SK-N-SH (cell line): ENCODE data around the gene ZC3H13. TPM values are rescaled to one million over a fixed set of nuclear protein-coding genes. Genes with fewer than 3 reads are reported as not detected.

Experiments
- CTCF ChIA-PET: fragments of 300-600, 350-600 bp; formaldehyde crosslinking; extraction: SDS; loops from one replicate; lab custom pipeline; 2021; lab: Yijun Ruan, JAX
- POLR2A ChIA-PET: fragments of 350-600 bp; sonication (Branson Sonifier 250); formaldehyde crosslinking; extraction: SDS; loops from one replicate; lab custom pipeline; 2020; ENCODE audit warnings: antibody characterized with exemption, inconsistent platforms; lab: Yijun Ruan, JAX
- DNase-seq: peaks from one replicate; pipeline ENCODE4 v3.0.0; 2012
- H2AFZ ChIP-seq: fragments of 200-600 bp; sonication (generic); 2 replicates; pipeline ENCODE4 v1.8.1; 2016; ENCODE audit warnings: antibody characterized with exemption, mild to moderate bottlenecking, low read depth
- H3F3A ChIP-seq: fragments of 200-600 bp; sonication (generic); replicated peaks from 2 replicates; pipeline ENCODE3; 2016; ENCODE audit warnings: antibody characterized with exemption, mild to moderate bottlenecking; ENCODE audit not compliant: insufficient read depth
- H3K27ac ChIP-seq, 2 experiments: fragments of 200-500 bp in 1 of 2; fragments of 200-600 bp in 1 of 2; sonication (Bioruptor generic) in 1 of 2; sonication (generic), shearing (Covaris generic) in 1 of 2; 2 replicates each; pipeline versions ENCODE4 v1.5.1 to v1.6.1; 2014 to 2016; ENCODE audit warnings: low read depth in 2 of 2, inconsistent platforms in 1 of 2, low read length in 1 of 2, mild to moderate bottlenecking in 1 of 2, mixed read lengths in 1 of 2
- H3K27me3 ChIP-seq: fragments of 200-600 bp; sonication (generic), shearing (Covaris generic); 2 replicates; pipeline ENCODE4 v1.6.1; 2016; ENCODE audit warnings: mixed run types; ENCODE audit not compliant: insufficient read depth
- H3K36me3 ChIP-seq, 2 experiments: fragments of 200-500 bp in 1 of 2; fragments of 200-600 bp in 1 of 2; sonication (Bioruptor generic) in 1 of 2; sonication (generic) in 1 of 2; replicated peaks in 1 of 2; 2 replicates each; pipeline versions ENCODE3 to v1.5.1; 2014 to 2016; ENCODE audit warnings: low read length in 1 of 2, mild to moderate bottlenecking in 1 of 2; ENCODE audit not compliant: insufficient read depth in 2 of 2, control insufficient read depth in 1 of 2
- H3K4me1 ChIP-seq, 2 experiments: fragments of 200-500 bp in 1 of 2; fragments of 200-600 bp in 1 of 2; sonication (Bioruptor generic) in 1 of 2; sonication (generic), shearing (Covaris generic) in 1 of 2; 2 replicates each; pipeline versions ENCODE4 v1.5.1 to v1.6.1; 2014 to 2016; ENCODE audit warnings: low read depth in 1 of 2, low read length in 1 of 2, mixed run types in 1 of 2; ENCODE audit not compliant: insufficient read depth in 2 of 2, control insufficient read depth in 1 of 2
- H3K4me2 ChIP-seq: fragments of 200-600 bp; sonication (generic), shearing (Covaris generic); 2 replicates; pipeline ENCODE4 v1.6.1; 2017; ENCODE audit warnings: mixed run types
- H3K4me3 ChIP-seq, 2 experiments: fragments of 200-500 bp in 1 of 2; fragments of 200-600 bp in 1 of 2; sonication (Bioruptor generic) in 1 of 2; sonication (generic), shearing (Covaris generic) in 1 of 2; 2 replicates each; pipeline versions ENCODE4 v1.5.1 to v1.8.1; 2014 to 2016; ENCODE audit warnings: low read depth in 2 of 2, inconsistent platforms in 1 of 2, low read length in 1 of 2, mild to moderate bottlenecking in 1 of 2, mixed read lengths in 1 of 2, moderate library complexity in 1 of 2
- H3K79me2 ChIP-seq: fragments of 200-600 bp; sonication (generic); 2 replicates; pipeline ENCODE4 v1.8.1; 2017; ENCODE audit warnings: mild to moderate bottlenecking; ENCODE audit not compliant: insufficient read depth
- H3K9ac ChIP-seq: fragments of 200-600 bp; sonication (generic); 2 replicates; pipeline ENCODE4 v1.6.1; 2017; ENCODE audit warnings: mixed run types
- H3K9me2 ChIP-seq: fragments of 200-600 bp; sonication (generic); 2 replicates; pipeline ENCODE4 v1.6.1; 2017; ENCODE audit warnings: mixed run types
- H3K9me3 ChIP-seq: fragments of 200-600 bp; sonication (generic); 2 replicates; pipeline ENCODE4 v1.6.1; 2017; ENCODE audit warnings: mixed run types, mild to moderate bottlenecking, moderate library complexity
- H4K20me1 ChIP-seq: fragments of 200-600 bp; sonication (generic); 2 replicates; pipeline ENCODE4 v1.6.1; 2017; ENCODE audit warnings: mild to moderate bottlenecking, mixed run types; ENCODE audit not compliant: insufficient read depth
- CHD2 ChIP-seq: fragments of 150-350 bp; IDR thresholded peaks from 2 replicates; pipeline ENCODE4 v1.6.1; 2018; ENCODE audit warnings: low read length; ENCODE audit not compliant: partially characterized antibody
- CTCF ChIP-seq: fragments of 200-600 bp; sonication (generic); IDR thresholded peaks from 2 replicates; pipeline ENCODE4 v1.6.1; 2017; ENCODE audit warnings: antibody characterized with exemption, mild to moderate bottlenecking, moderate library complexity
- ELF1 ChIP-seq: IDR thresholded peaks from 2 replicates; pipeline ENCODE4 v1.4.0; 2012
- EP300 ChIP-seq, 2 experiments: IDR thresholded peaks; 2 replicates each; pipeline versions ENCODE4 v1.4.0 to v1.6.1; 2012; ENCODE audit warnings: borderline replicate concordance in 1 of 2, low read depth in 1 of 2, low read length in 1 of 2
- EZH2phosphoT487 ChIP-seq: fragments of 200-600 bp; sonication (generic); IDR thresholded peaks from 2 replicates; pipeline ENCODE4 v1.6.1; 2017; ENCODE audit warnings: low read depth, mixed run types, mild to moderate bottlenecking, antibody characterized with exemption, moderate library complexity, borderline replicate concordance
- FOSL2 ChIP-seq: IDR thresholded peaks from 2 replicates; pipeline ENCODE4 v1.4.0; 2012; ENCODE audit warnings: low read depth, mild to moderate bottlenecking, moderate library complexity, borderline replicate concordance
- FOXM1 ChIP-seq: IDR thresholded peaks from 2 replicates; pipeline ENCODE4 v1.4.0; 2012; ENCODE audit warnings: low read depth, mild to moderate bottlenecking
- GABPA ChIP-seq: IDR thresholded peaks from 2 replicates; pipeline ENCODE4 v1.4.0; 2012; ENCODE audit warnings: low read depth, mild to moderate bottlenecking
- GATA2 ChIP-seq: sonication (generic); formaldehyde crosslinking; IDR thresholded peaks from 2 replicates; pipeline ENCODE4 v1.5.0; 2020; ENCODE audit warnings: mild to moderate bottlenecking, missing genetic modification reagents
- IRF3 ChIP-seq: fragments of 150-350 bp; IDR thresholded peaks from 2 replicates; pipeline ENCODE4 v1.6.1; 2016; ENCODE audit warnings: mild to moderate bottlenecking, low read depth, low read length
- JUND ChIP-seq: IDR thresholded peaks from 2 replicates; pipeline ENCODE4 v1.4.0; 2012
- MAX ChIP-seq: IDR thresholded peaks from 2 replicates; pipeline ENCODE4 v1.4.0; 2012; ENCODE audit warnings: low read depth
- MXI1 ChIP-seq: IDR thresholded peaks from 2 replicates; pipeline ENCODE4 v1.6.1; 2012; ENCODE audit warnings: mild to moderate bottlenecking, low read depth, low read length, improper control_type of control experiment
- NFIC ChIP-seq: IDR thresholded peaks from 2 replicates; pipeline ENCODE4 v1.4.0; 2012; ENCODE audit warnings: borderline replicate concordance
- RFX5 ChIP-seq: IDR thresholded peaks from 2 replicates; pipeline ENCODE4 v1.6.1; 2012; ENCODE audit warnings: mild to moderate bottlenecking, improper control_type of control experiment, low read length
- RXRA ChIP-seq: IDR thresholded peaks from 2 replicates; pipeline ENCODE4 v1.4.0; 2012; ENCODE audit warnings: low read depth, mild to moderate bottlenecking, borderline replicate concordance
- SIN3A ChIP-seq: IDR thresholded peaks from 2 replicates; pipeline ENCODE4 v1.6.1; 2012; ENCODE audit warnings: low read depth, mild to moderate bottlenecking, low read length, moderate library complexity, borderline replicate concordance
- TAF1 ChIP-seq: IDR thresholded peaks from 2 replicates; pipeline ENCODE4 v1.6.1; 2012; ENCODE audit warnings: low read depth, mild to moderate bottlenecking, low read length, moderate library complexity, borderline replicate concordance
- TCF12 ChIP-seq: IDR thresholded peaks from 2 replicates; pipeline ENCODE4 v1.4.0; 2012
- TEAD4 ChIP-seq: IDR thresholded peaks from 2 replicates; pipeline ENCODE4 v1.4.0; 2012; ENCODE audit warnings: mild to moderate bottlenecking, borderline replicate concordance; ENCODE audit not compliant: insufficient read depth
- USF1 ChIP-seq: IDR thresholded peaks from 2 replicates; pipeline ENCODE4 v1.4.0; 2012; ENCODE audit warnings: low read depth, borderline replicate concordance
- USF2 ChIP-seq: fragments of 150-350 bp; IDR thresholded peaks from 2 replicates; pipeline ENCODE4 v1.6.1; 2017; ENCODE audit warnings: antibody characterized with exemption, low read length, low read depth, borderline replicate concordance
- WGBS: methylation state at CpG from one replicate; pipeline ENCODE4 v1.1.6; 2017; ENCODE audit warnings: low lambda C conversion rate; 5-methylcytosine and 5-hydroxymethylcytosine counted together
- polyA plus RNA-seq, 3 experiments: library from polyadenylated mRNA; depleted of rRNA; stranded (reverse); fragments of >200 nt; gene quantifications; 2 replicates each; pipeline ENCODE4 v1.2.3, GENCODE V29; 2012

Gene ZC3H13
- polyA plus RNA-seq, 1 of the 3 experiments (the other 2 are of a cell fraction): 4.4 TPM

- peaks cover 37 to 41% of the 10 kb centered on the region in 2 experiments for H3K36me3 ChIP-seq
- no peaks in the 10 kb centered on the region; a peak in 1 of 4 replicates for H3K4me1 ChIP-seq
- H3K4me3 ChIP-seq: no peak overlapping the region
- no peak overlapping the region for H3K4me2 ChIP-seq
- no peak overlapping the region for H3K9ac ChIP-seq
- no peak overlapping the region for H3K27ac ChIP-seq
- TF ChIP-seq TEAD4 (no peak), RFX5 (no peak), GATA2 (CRISPR knock-in tag) (no peak), IRF3 (no peak), FOSL2 (no peak), NFIC (no peak)
- TF ChIP-seq, all 33 proteins: peak for 0
- 89% methylated on average over 2 of the region's 2 CpGs for WGBS
- Histone ChIP-seq H3F3A (no peaks in the 10 kb centered on the region), H4K20me1 (no peaks in the 10 kb centered on the region), H3K27me3 (no peaks in the 10 kb centered on the region), H3K9me2 (no peaks in the 10 kb centered on the region), H3K9me3 (no peaks in the 10 kb centered on the region), H2AFZ (no peak overlapping the region), H3K79me2 (no peaks in the 10 kb centered on the region; the same call in 1 of the 2 replicates)
- CTCF ChIA-PET: interaction anchor here (3.0 kb wide), 1 partner anchor 13 kb away, joined by 13 read pairs; no protein-coding TSS in a partner anchor
- DNase-seq: no peak
- POLR2A ChIA-PET: no interaction called here
Measured at GRCh38 chr13:45996631-45997030, 55.9 kb downstream of the ZC3H13 start.

- peaks cover 2% of the 10 kb centered on the region for H3F3A ChIP-seq
- 93% methylated on average over 1 of the region's 1 CpG for WGBS
- POLR2A ChIA-PET: no interaction called here
Measured at GRCh38 chr13:45995245-45995644, 57.3 kb downstream of the ZC3H13 start.

More at GRCh38 chr13:45995245-45995644, 57.3 kb downstream of the ZC3H13 start:
- no peaks in the 10 kb centered on the region for H3K9me3 ChIP-seq
- H3K36me3 ChIP-seq: peaks cover 26 to 37% of the 10 kb centered on the region in 2 experiments
- no peaks in the 10 kb centered on the region; the same call in 1 of the 2 replicates for H3K79me2 ChIP-seq
- no peaks in the 10 kb centered on the region for H4K20me1 ChIP-seq
- no peak overlapping the region for H3K4me3 ChIP-seq
- no peaks in the 10 kb centered on the region for H3K27me3 ChIP-seq
- no peak for DNase-seq
- CTCF ChIA-PET: interaction anchor here (3.0 kb wide), 1 partner anchor 14 kb away, joined by 13 read pairs; no protein-coding TSS in a partner anchor
- no peaks in the 10 kb centered on the region; a peak in 2 of 4 replicates for H3K4me1 ChIP-seq
- no peak overlapping the region for H3K9ac ChIP-seq
- H3K4me2 ChIP-seq: no peak overlapping the region
- no peak overlapping the region for H3K27ac ChIP-seq
- TF ChIP-seq IRF3 (no peak), TAF1 (no peak), USF1 (no peak), MXI1 (no peak), FOXM1 (no peak), ELF1 (no peak), CHD2 (no peak), RXRA (no peak), JUND (no peak), MAX (no peak), TCF12 (no peak), EP300 (IDR thresholded peaks at IDR 0.05; ENCODE audit: borderline replicate concordance in 1 of 2, low read depth in 1 of 2, low read length in 1 of 2) (no peak), GABPA (no peak), USF2 (no peak), NFIC (no peak), SIN3A (no peak), GATA2 (CRISPR knock-in tag) (no peak), CTCF (no peak), EZH2phosphoT487 (no peak)
- no peak overlapping the region for H2AFZ ChIP-seq
- no peaks in the 10 kb centered on the region for H3K9me2 ChIP-seq
